Naive thymus-derived CD8-positive, alpha-beta T cell (primary cell): ENCODE results near the gene HMCES. TPM values are rescaled to one million over a fixed set of nuclear protein-coding genes. Genes with fewer than 3 reads are reported as not detected.
"Not testable (repeated sequence)": the region's sequence is repeated elsewhere in the genome, so short reads cannot be mapped to it uniquely, and the experiment has no call there.

Source experiments
- ATAC-seq, 2 donors: fragments of 150-1000 bp; cut with Tn5 transposase in 1 of 2; sonication (Bioruptor Pico), chemical (Tn5 transposase) in 1 of 2; 1 replicate in 1 of 2; 2 replicates in 1 of 2; pipeline ENCODE4 v1.10.0; 2021; ENCODE audit warnings: mild to moderate bottlenecking in 2 of 2, moderate library complexity in 2 of 2
- POLR2A ChIA-PET: fragments of 350-600 bp; sonication (Branson Sonifier 250); formaldehyde crosslinking; loops from one replicate; lab custom pipeline; 2021; ENCODE audit warnings: antibody characterized with exemption; lab: Charles Lee
- DNase-seq, 10 donors: peaks; one replicate each; pipeline versions ENCODE4 v3.0.0 to v3.0.0-alpha.2; 2020 to 2022
- H3K27ac Mint-ChIP-seq, 10 donors: one replicate each; pipeline ENCODE4 v1.8.0; 2020 to 2022; ENCODE audit warnings: mild to moderate bottlenecking in 10 of 10, mixed read lengths in 10 of 10, moderate library complexity in 4 of 10, inconsistent platforms in 1 of 10
- H3K27me3 Mint-ChIP-seq, 5 donors: one replicate each; pipeline ENCODE4 v1.8.0; 2021 to 2022; ENCODE audit warnings: mixed read lengths in 5 of 5
- H3K36me3 Mint-ChIP-seq, 3 donors: one replicate each; pipeline ENCODE4 v1.8.0; 2020 to 2022; ENCODE audit warnings: mixed read lengths in 3 of 3, mild to moderate bottlenecking in 2 of 3, inconsistent platforms in 1 of 3
- H3K4me1 Mint-ChIP-seq, 4 donors: one replicate each; pipeline ENCODE4 v1.8.0; 2021 to 2022; ENCODE audit warnings: mixed read lengths in 4 of 4
- H3K4me3 Mint-ChIP-seq, 10 donors: one replicate each; pipeline ENCODE4 v1.8.0; 2020 to 2022; ENCODE audit warnings: mild to moderate bottlenecking in 10 of 10, mixed read lengths in 10 of 10, moderate library complexity in 6 of 10, inconsistent platforms in 1 of 10
- H3K9me3 Mint-ChIP-seq, 9 donors: one replicate each; pipeline ENCODE4 v1.8.0; 2020 to 2022; ENCODE audit warnings: mixed read lengths in 9 of 9, mild to moderate bottlenecking in 3 of 9, inconsistent platforms in 1 of 9, moderate library complexity in 1 of 9
- polyA plus RNA-seq, 3 donors: library from polyadenylated mRNA; unstranded; fragments of 300-500 nt; fragmentation: Illumina TruSeq; gene quantifications; one replicate each; pipeline ENCODE4 v1.2.3, GENCODE V29; 2021
- total RNA-seq, 8 experiments: library from RNA in 2 of 8; stranded (reverse) in 2 of 8; gene quantifications; one replicate each; pipeline ENCODE4 v1.2.3 and lab custom pipeline; 2021 to 2026

Gene HMCES
- total and polyA plus RNA-seq, 5 experiments from 2014 or later = 54.5 to 112 (median 82.2) TPM

GRCh38 chr3:129345281-129345680 lies 66.6 kb downstream of the HMCES start:
- POLR2A ChIA-PET = no interaction called here
- no peaks in the 10 kb centered on the region for H3K36me3 Mint-ChIP-seq
- H3K4me3 Mint-ChIP-seq = peak overlapping the region in 2 of 10 donors; percentile 31 to 49
- peaks cover 1 to 12% (median 10%) of the 10 kb centered on the region in 4 donors for H3K4me1 Mint-ChIP-seq
- no peak for ATAC-seq
- DNase-seq = no peak
- H3K27me3 Mint-ChIP-seq = peaks cover 9 to 37% (median 26%) of the 10 kb centered on the region in 5 donors
- no peak overlapping the region for H3K27ac Mint-ChIP-seq
- peaks cover 0 to 2% (median 0%) of the 10 kb centered on the region in 9 donors for H3K9me3 Mint-ChIP-seq

- DNase-seq (no peak), ATAC-seq (no peak)
- peaks cover 1 to 12% (median 10%) of the 10 kb centered on the region in 4 donors for H3K4me1 Mint-ChIP-seq
- H3K27ac Mint-ChIP-seq = peak overlapping the region in 1 of 10 donors; percentile 48
- H3K9me3 Mint-ChIP-seq = peaks cover 0 to 2% (median 0%) of the 10 kb centered on the region in 9 donors
- POLR2A ChIA-PET = no interaction called here
- no peaks in the 10 kb centered on the region for H3K36me3 Mint-ChIP-seq
- H3K4me3 Mint-ChIP-seq = peak overlapping the region in 1 of 10 donors; percentile 42
- peaks cover 9 to 37% (median 28%) of the 10 kb centered on the region in 5 donors for H3K27me3 Mint-ChIP-seq
Measured at GRCh38 chr3:129345971-129346370, 67.3 kb downstream of the HMCES start.

GRCh38 chr3:129346695-129347457 lies 68.2 kb downstream of the HMCES start:
- Mint-ChIP-seq H3K4me1 (peaks cover 1 to 12% (median 10%) of the 10 kb centered on the region in 4 donors), H3K9me3 (peaks cover 0 to under 1% (median 0%) of the 10 kb centered on the region in 9 donors), H3K27ac (no peak overlapping the region), H3K36me3 (no peaks in the 10 kb centered on the region), H3K4me3 (no peak overlapping the region), H3K27me3 (peaks cover 9 to 37% (median 28%) of the 10 kb centered on the region in 5 donors)
- DNase-seq = no peak
- no peak for ATAC-seq
- POLR2A ChIA-PET = no interaction called here

GRCh38 chr3:129347458-129347845 lies 68.8 kb downstream of the HMCES start:
- POLR2A ChIA-PET = no interaction called here
- Mint-ChIP-seq H3K4me1 (peaks cover 1 to 12% (median 10%) of the 10 kb centered on the region in 4 donors), H3K9me3 (no peaks in the 10 kb centered on the region), H3K36me3 (no peaks in the 10 kb centered on the region), H3K27me3 (peaks cover 8 to 33% (median 25%) of the 10 kb centered on the region in 5 donors), H3K27ac (no peak overlapping the region), H3K4me3 (no peak overlapping the region)
- no peak for DNase-seq
- ATAC-seq = no peak

GRCh38 chr3:129348734-129349133 lies 70.1 kb downstream of the HMCES start:
- Mint-ChIP-seq H3K4me3 (no peak overlapping the region), H3K27ac (peak overlapping the region in 1 of 10 donors; percentile 24), H3K4me1 (peaks cover 0 to 7% (median 5%) of the 10 kb centered on the region in 4 donors), H3K36me3 (no peaks in the 10 kb centered on the region), H3K27me3 (peaks cover 3 to 22% (median 16%) of the 10 kb centered on the region in 5 donors), H3K9me3 (no peaks in the 10 kb centered on the region)
- POLR2A ChIA-PET = no interaction called here
- DNase-seq (no peak), ATAC-seq (no peak)

GRCh38 chr3:129349169-129349568 lies 70.5 kb downstream of the HMCES start:
- POLR2A ChIA-PET, DNase-seq, H3K4me1 Mint-ChIP-seq, H3K4me3 Mint-ChIP-seq, H3K36me3 Mint-ChIP-seq, H3K9me3 Mint-ChIP-seq, H3K27ac Mint-ChIP-seq, ATAC-seq: not testable (repeated sequence)
- peaks cover 3 to 22% (median 15%) of the 10 kb centered on the region in 5 donors for H3K27me3 Mint-ChIP-seq

- DNase-seq (no peak), ATAC-seq (no peak)
- Mint-ChIP-seq H3K27me3 (peaks cover 3 to 19% (median 14%) of the 10 kb centered on the region in 5 donors), H3K36me3 (no peaks in the 10 kb centered on the region), H3K9me3 (no peaks in the 10 kb centered on the region), H3K4me3 (no peak overlapping the region), H3K27ac (no peak overlapping the region), H3K4me1 (peaks cover 0 to 7% (median 4%) of the 10 kb centered on the region in 4 donors)
- POLR2A ChIA-PET = no interaction called here
Measured at GRCh38 chr3:129349791-129350190, 71.1 kb downstream of the HMCES start.

- ATAC-seq (no peak), DNase-seq (no peak)
- H3K9me3 Mint-ChIP-seq = no peaks in the 10 kb centered on the region
- peaks cover 0 to 2% (median under 1%) of the 10 kb centered on the region in 4 donors for H3K4me1 Mint-ChIP-seq
- no peaks in the 10 kb centered on the region for H3K36me3 Mint-ChIP-seq
- peaks cover 0 to 14% (median 1%) of the 10 kb centered on the region in 5 donors for H3K27me3 Mint-ChIP-seq
- peak overlapping the region in 1 of 10 donors; percentile 62 for H3K4me3 Mint-ChIP-seq
- no peak overlapping the region for H3K27ac Mint-ChIP-seq
- POLR2A ChIA-PET = interaction anchor here (0.6 kb wide), 1 partner anchor 793 kb away, joined by 3 read pairs; no protein-coding TSS in a partner anchor
Measured at GRCh38 chr3:129352045-129352444, 73.4 kb downstream of the HMCES start.

GRCh38 chr3:129352650-129353588 lies 74.2 kb downstream of the HMCES start:
- no peaks in the 10 kb centered on the region for H3K9me3 Mint-ChIP-seq
- no peak overlapping the region for H3K4me3 Mint-ChIP-seq
- no peaks in the 10 kb centered on the region for H3K4me1 Mint-ChIP-seq
- ATAC-seq = no peak
- no peak for DNase-seq
- peaks cover 0 to 14% (median 1%) of the 10 kb centered on the region in 5 donors for H3K27me3 Mint-ChIP-seq
- no peaks in the 10 kb centered on the region for H3K36me3 Mint-ChIP-seq
- no peak overlapping the region for H3K27ac Mint-ChIP-seq
- POLR2A ChIA-PET = no interaction called here

GRCh38 chr3:129353589-129353941 lies 74.9 kb downstream of the HMCES start:
- ATAC-seq (no peak), DNase-seq (no peak)
- Mint-ChIP-seq H3K27me3 (peaks cover 0 to 11% (median 1%) of the 10 kb centered on the region in 5 donors), H3K27ac (no peak overlapping the region), H3K4me3 (no peak overlapping the region), H3K36me3 (no peaks in the 10 kb centered on the region), H3K9me3 (no peaks in the 10 kb centered on the region), H3K4me1 (no peaks in the 10 kb centered on the region)
- POLR2A ChIA-PET = no interaction called here
